A673 (cell line): ENCODE data around the gene DUSP19.

ENCODE experiments used
- CTCF ChIP-seq: fragments of 300-800, 200-600 bp; sonication (generic); conservative IDR thresholded peaks from 2 replicates; pipeline ENCODE4 v1.5.1; 2017; ENCODE audit warnings: low read depth, mild to moderate bottlenecking, antibody characterized with exemption, low read length, moderate library complexity, mixed read lengths
- EZH2 ChIP-seq: fragments of 200-600 bp; sonication (generic); IDR thresholded peaks from 2 replicates; pipeline ENCODE4 v1.6.1; 2017; ENCODE audit warnings: borderline replicate concordance, low read depth, mild to moderate bottlenecking, mixed read lengths, antibody characterized with exemption, low read length; ENCODE audit not compliant: poor library complexity, severe bottlenecking

DNA sequence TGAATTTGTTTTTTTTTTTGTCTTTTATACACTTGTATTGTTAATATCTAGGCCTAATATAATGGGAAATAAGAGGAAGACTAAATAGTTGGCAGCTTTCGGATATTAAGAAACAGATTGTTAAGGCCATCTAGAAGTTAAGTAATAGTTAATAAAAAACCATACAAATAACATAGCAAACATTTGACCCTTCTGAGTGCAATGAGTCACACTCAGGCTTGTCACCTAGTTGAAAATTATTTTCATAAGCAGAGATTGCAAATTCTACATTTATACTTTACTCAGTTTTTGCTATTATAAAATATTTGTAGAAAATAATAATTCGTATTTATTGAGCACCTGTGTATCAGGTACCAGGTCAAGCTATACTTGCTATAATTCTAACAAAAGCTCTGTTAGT lies 48.1 kb downstream of the DUSP19 start:
- TF ChIP-seq EZH2, result no peak
- TF ChIP-seq CTCF, result no peak
